GM12878 (cell line): ENCODE measurements around the gene KIF2C. TPM values are rescaled to one million over a fixed set of nuclear protein-coding genes. Genes with fewer than 3 reads are reported as not detected.

Experiments
- ATAC-seq: fragments of 200-7000 bp; cut with Tn5 transposase; 3 replicates; pipeline ENCODE4 v1.9.1; 2020; ENCODE audit warnings: mild to moderate bottlenecking, moderate library complexity
- BruUV-seq: library from RNA; stranded (reverse); fragments of 400-500 nt; replicated peaks from 2 replicates; lab custom pipeline; 2021; lab: Mats Ljungman, UMichigan
- CTCF ChIA-PET: fragments of 300-600 bp; sonication (Branson Sonifier 250); formaldehyde crosslinking; extraction: SDS; loops from one replicate; lab custom pipeline; 2021; ENCODE audit warnings: inconsistent platforms; lab: Yijun Ruan, JAX
- POLR2A ChIA-PET: fragments of 350-600 bp; formaldehyde crosslinking; extraction: SDS; loops from one replicate; lab custom pipeline; 2021; ENCODE audit warnings: inconsistent platforms; lab: Charles Lee
- RAD21 ChIA-PET: fragments of 300-600 bp; sonication (Branson Sonifier 250); formaldehyde crosslinking; loops from one replicate; lab custom pipeline; 2023; ENCODE audit warnings: antibody characterized with exemption; ENCODE audit not compliant: unreplicated experiment; lab: Charles Lee
- SMC1A ChIA-PET: fragments of 300-600 bp; sonication (Branson Sonifier 250); formaldehyde crosslinking; loops from one replicate; lab custom pipeline; 2023; ENCODE audit not compliant: unreplicated experiment, uncharacterized antibody; lab: Charles Lee
- DNase-seq: peaks from one replicate; pipeline ENCODE4 v3.0.0-alpha.2; 2011; ENCODE audit warnings: low read depth, low spot score
- FAIRE-seq: peaks from 3 replicates; lab custom pipeline; 2011; peaks lifted over from hg19 to GRCh38; lab: Jason Lieb, UNC
- H2AFZ ChIP-seq: 2 replicates; pipeline ENCODE4 v1.6.0; 2011; ENCODE audit warnings: low read depth, low read length, control low read depth; ENCODE audit not compliant: control insufficient read depth
- H3K27ac ChIP-seq: 2 replicates; pipeline ENCODE4 v1.5.1; 2011; ENCODE audit warnings: control low read depth; ENCODE audit not compliant: control insufficient read depth, insufficient read depth
- H3K27me3 ChIP-seq, 2 experiments: replicated peaks in 1 of 2; 2 replicates each; pipeline versions ENCODE4 v1.6.0 to v1.6.1; 2011; ENCODE audit warnings: low read length in 1 of 2; ENCODE audit not compliant: control insufficient read depth in 2 of 2, insufficient read depth in 2 of 2
- H3K36me3 ChIP-seq, 2 experiments: 2 replicates each; pipeline ENCODE4 v1.5.1; 2011; ENCODE audit warnings: low read length in 1 of 2; ENCODE audit not compliant: control insufficient read depth in 2 of 2, insufficient read depth in 2 of 2
- H3K4me1 ChIP-seq: 2 replicates; pipeline ENCODE4 v1.6.1; 2011; ENCODE audit warnings: mild to moderate bottlenecking, low read length, moderate library complexity, mixed read lengths; ENCODE audit not compliant: control insufficient read depth, insufficient read depth
- H3K4me2 ChIP-seq: 2 replicates; pipeline ENCODE4 v1.6.0; 2011; ENCODE audit warnings: control low read depth; ENCODE audit not compliant: control insufficient read depth, insufficient read depth
- H3K4me3 ChIP-seq: fragments of 200-600 bp; sonication (generic); 2 replicates; pipeline ENCODE4 v1.5.1; 2016
- H3K79me2 ChIP-seq: 2 replicates; pipeline ENCODE4 v1.6.0; 2011; ENCODE audit warnings: low read length; ENCODE audit not compliant: control insufficient read depth, insufficient read depth
- H3K9ac ChIP-seq: 2 replicates; pipeline ENCODE4 v1.8.0; 2011; ENCODE audit warnings: low read length, control low read depth, mixed read lengths; ENCODE audit not compliant: control insufficient read depth, insufficient read depth
- H3K9me3 ChIP-seq: replicated peaks from 3 replicates; pipeline ENCODE4 v1.5.1; 2011; ENCODE audit warnings: mild to moderate bottlenecking, low read length; ENCODE audit not compliant: control insufficient read depth, insufficient read depth
- H4K20me1 ChIP-seq: 2 replicates; pipeline ENCODE4 v1.6.0; 2011; ENCODE audit not compliant: control insufficient read depth, insufficient read depth
- CREM ChIP-seq: IDR thresholded peaks from 2 replicates; pipeline ENCODE4 v1.6.1; 2014; ENCODE audit warnings: antibody characterized with exemption, low read depth
- EP300 ChIP-seq, 2 experiments: fragments of 150-350 bp in 1 of 2; IDR thresholded peaks; 2 replicates each; pipeline ENCODE4 v1.6.1; 2011 to 2012; ENCODE audit warnings: low read depth in 2 of 2, low read length in 2 of 2, borderline replicate concordance in 1 of 2, improper control_type of control experiment in 1 of 2, inconsistent platforms in 1 of 2; ENCODE audit not compliant: control insufficient read depth in 1 of 2
- IKZF1 ChIP-seq: fragments of 450-650 bp; conservative IDR thresholded peaks from 2 replicates; pipeline ENCODE4 v1.6.1; 2017; ENCODE audit warnings: antibody characterized with exemption, mild to moderate bottlenecking
- MEF2B ChIP-seq: fragments of 450-650 bp; IDR thresholded peaks from 2 replicates; pipeline ENCODE4 v1.6.1; 2018; ENCODE audit warnings: mild to moderate bottlenecking, moderate library complexity; ENCODE audit not compliant: partially characterized antibody, poor library complexity, severe bottlenecking
- MYC ChIP-seq: IDR thresholded peaks from 2 replicates; pipeline ENCODE4 v1.6.1; 2011; ENCODE audit warnings: mild to moderate bottlenecking, low read length, moderate library complexity, inconsistent platforms; ENCODE audit not compliant: insufficient read depth, insufficient replicate concordance, insufficient read length, severe bottlenecking
- NKRF ChIP-seq: fragments of 450-650 bp; conservative IDR thresholded peaks from 2 replicates; pipeline ENCODE4 v1.6.1; 2017; ENCODE audit warnings: mild to moderate bottlenecking, moderate library complexity
- POLR2A ChIP-seq: IDR thresholded peaks from 2 replicates; pipeline ENCODE4 v1.6.1; 2011; ENCODE audit warnings: low read depth, mild to moderate bottlenecking, low read length
- POLR2AphosphoS5 ChIP-seq: IDR thresholded peaks from 2 replicates; pipeline ENCODE4 v1.6.1; 2011; ENCODE audit warnings: mild to moderate bottlenecking, low read length, inconsistent platforms
- SKIL ChIP-seq: fragments of 450-650 bp; IDR thresholded peaks from 2 replicates; pipeline ENCODE4 v1.6.1; 2017; ENCODE audit warnings: mild to moderate bottlenecking, low read depth, inconsistent platforms; ENCODE audit not compliant: poor library complexity, severe bottlenecking
- SUZ12 ChIP-seq: fragments of 200-600 bp; sonication (generic); IDR thresholded peaks from one replicate; pipeline ENCODE4 v1.6.1; 2018; ENCODE audit warnings: antibody characterized with exemption, mild to moderate bottlenecking; ENCODE audit not compliant: unreplicated experiment
- WRNIP1 ChIP-seq: IDR thresholded peaks from 2 replicates; pipeline ENCODE4 v1.6.1; 2011; ENCODE audit warnings: low read depth, low read length, improper control_type of control experiment, borderline replicate concordance
- YBX1 ChIP-seq: fragments of 450-650 bp; IDR thresholded peaks from 2 replicates; pipeline ENCODE4 v1.6.1; 2016; ENCODE audit warnings: antibody characterized with exemption
- ZZZ3 ChIP-seq: IDR thresholded peaks from 2 replicates; pipeline ENCODE4 v1.6.1; 2011; ENCODE audit warnings: low read depth; ENCODE audit not compliant: control insufficient read depth, insufficient read length
- WGBS: methylation state at CpG from one replicate; pipeline ENCODE4 v1.1.6; 2016; ENCODE audit warnings: low lambda C conversion rate; ENCODE audit not compliant: insufficient replicate concordance, insufficient coverage; ENCODE audit errors: missing lambda C conversion rate; 5-methylcytosine and 5-hydroxymethylcytosine counted together
- in situ Hi-C: fragments of 300-500 bp; cut with MboI; formaldehyde crosslinking; loops from 9 replicates; pipeline ENCODE4 v1.14.3; 2018; ENCODE audit warnings: mixed read lengths
- intact Hi-C: fragments of 100-400 bp; cut with micrococcal nuclease; formaldehyde crosslinking; loops from one replicate; pipeline ENCODE4 v1.14.2; 2022; ENCODE audit not compliant: unreplicated experiment
- polyA plus RNA-seq, 11 experiments: library from polyadenylated mRNA; depleted of rRNA in 4 of 11; unstranded in 6 of 11; stranded (reverse) in 5 of 11; fragments of >200 nt; fragmentation: Nextera tagmentation in 4 of 11; fragmentation: Illumina TruSeq in 1 of 11; extraction: Ambion mirVana in 4 of 11; extraction: Trizol in 1 of 11; gene quantifications; 1 replicate in 1 of 11; 2 replicates in 10 of 11; pipeline versions ENCODE4 v1.2.1 to v1.2.3, GENCODE V29; 2011 to 2016; ENCODE audit warnings: inconsistent platforms in 2 of 11, missing spikeins in 2 of 11, low read depth in 1 of 11
- total RNA-seq, 4 experiments: library from RNA; depleted of rRNA in 3 of 4; stranded (reverse); fragments of >200 nt in 3 of 4; fragmentation: Illumina TruSeq in 1 of 4; extraction: Trizol in 1 of 4; gene quantifications; 2 replicates each; pipeline versions ENCODE4 v1.2.1 to v1.2.3, GENCODE V29; 2013 to 2021
- TF ChIP-seq, protein P1 (sequence below): IDR thresholded peaks from 2 replicates; pipeline ENCODE4 v1.6.1; 2011; ENCODE audit warnings: borderline replicate concordance, low read depth, mild to moderate bottlenecking, moderate library complexity, low read length; ENCODE audit not compliant: insufficient read depth, poor library complexity, severe bottlenecking
- TF ChIP-seq, protein P2 (sequence below), 3 experiments: IDR thresholded peaks in 2 of 3; conservative IDR thresholded peaks in 1 of 3; 2 replicates each; pipeline ENCODE4 v1.5.1; 2011; ENCODE audit warnings: low read depth in 3 of 3, low read length in 3 of 3, mild to moderate bottlenecking in 3 of 3, control low read depth in 2 of 3, moderate library complexity in 2 of 3, inconsistent platforms in 1 of 3, mixed read lengths in 1 of 3; ENCODE audit not compliant: control insufficient read depth in 2 of 3, insufficient read depth in 1 of 3; ENCODE audit errors: extremely low read depth in 1 of 3

KIF2C gene
- total and polyA plus RNA-seq, 10 of the 15 experiments (the other 5 are each of a cell fraction or from before 2014, with no cell fraction given), result 42.3 to 104 (median 83.8) TPM

DNA sequence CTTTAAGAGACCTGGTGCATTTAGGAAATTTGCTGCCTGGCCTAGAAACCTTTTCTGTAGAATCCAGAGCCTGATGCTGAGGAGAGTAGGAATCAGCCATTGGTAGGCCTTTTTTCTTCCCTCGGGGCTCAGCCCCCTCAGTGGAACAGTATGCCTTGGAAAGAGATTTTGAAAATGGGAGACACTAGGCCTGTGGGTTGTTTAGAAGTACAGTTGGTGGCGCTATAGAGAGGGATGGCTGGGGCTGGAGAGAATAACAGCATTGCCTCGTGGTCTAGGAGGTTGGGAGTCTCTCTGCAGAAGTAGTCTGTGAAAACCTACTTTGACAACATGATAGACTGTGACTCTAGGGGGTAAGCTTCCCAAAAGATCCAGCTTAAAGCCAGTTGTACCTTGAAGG lies 8.2 kb downstream of the KIF2C start (continued):
- TF ChIP-seq, protein P1, sequence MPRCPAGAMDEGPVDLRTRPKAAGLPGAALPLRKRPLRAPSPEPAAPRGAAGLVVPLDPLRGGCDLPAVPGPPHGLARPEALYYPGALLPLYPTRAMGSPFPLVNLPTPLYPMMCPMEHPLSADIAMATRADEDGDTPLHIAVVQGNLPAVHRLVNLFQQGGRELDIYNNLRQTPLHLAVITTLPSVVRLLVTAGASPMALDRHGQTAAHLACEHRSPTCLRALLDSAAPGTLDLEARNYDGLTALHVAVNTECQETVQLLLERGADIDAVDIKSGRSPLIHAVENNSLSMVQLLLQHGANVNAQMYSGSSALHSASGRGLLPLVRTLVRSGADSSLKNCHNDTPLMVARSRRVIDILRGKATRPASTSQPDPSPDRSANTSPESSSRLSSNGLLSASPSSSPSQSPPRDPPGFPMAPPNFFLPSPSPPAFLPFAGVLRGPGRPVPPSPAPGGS, result no peak
- TF ChIP-seq SUZ12, result no peak
- TF ChIP-seq YBX1, result no peak
- TF ChIP-seq ZZZ3, result no peak
- TF ChIP-seq IKZF1, result no peak
- TF ChIP-seq MYC, result no peak
- TF ChIP-seq POLR2A, result no peak
- TF ChIP-seq, protein P2, sequence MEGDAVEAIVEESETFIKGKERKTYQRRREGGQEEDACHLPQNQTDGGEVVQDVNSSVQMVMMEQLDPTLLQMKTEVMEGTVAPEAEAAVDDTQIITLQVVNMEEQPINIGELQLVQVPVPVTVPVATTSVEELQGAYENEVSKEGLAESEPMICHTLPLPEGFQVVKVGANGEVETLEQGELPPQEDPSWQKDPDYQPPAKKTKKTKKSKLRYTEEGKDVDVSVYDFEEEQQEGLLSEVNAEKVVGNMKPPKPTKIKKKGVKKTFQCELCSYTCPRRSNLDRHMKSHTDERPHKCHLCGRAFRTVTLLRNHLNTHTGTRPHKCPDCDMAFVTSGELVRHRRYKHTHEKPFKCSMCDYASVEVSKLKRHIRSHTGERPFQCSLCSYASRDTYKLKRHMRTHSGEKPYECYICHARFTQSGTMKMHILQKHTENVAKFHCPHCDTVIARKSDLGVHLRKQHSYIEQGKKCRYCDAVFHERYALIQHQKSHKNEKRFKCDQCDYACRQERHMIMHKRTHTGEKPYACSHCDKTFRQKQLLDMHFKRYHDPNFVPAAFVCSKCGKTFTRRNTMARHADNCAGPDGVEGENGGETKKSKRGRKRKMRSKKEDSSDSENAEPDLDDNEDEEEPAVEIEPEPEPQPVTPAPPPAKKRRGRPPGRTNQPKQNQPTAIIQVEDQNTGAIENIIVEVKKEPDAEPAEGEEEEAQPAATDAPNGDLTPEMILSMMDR (IDR thresholded peaks at IDR 0.05 in 2 of 3, conservative IDR thresholded peaks at IDR 0.05 in 1 of 3; ENCODE audit: control insufficient read depth in 2 of 3, extremely low read depth in 1 of 3, insufficient read depth in 1 of 3, low read depth in 3 of 3, low read length in 3 of 3), result no peak
- no peak for TF ChIP-seq CREM

DNA sequence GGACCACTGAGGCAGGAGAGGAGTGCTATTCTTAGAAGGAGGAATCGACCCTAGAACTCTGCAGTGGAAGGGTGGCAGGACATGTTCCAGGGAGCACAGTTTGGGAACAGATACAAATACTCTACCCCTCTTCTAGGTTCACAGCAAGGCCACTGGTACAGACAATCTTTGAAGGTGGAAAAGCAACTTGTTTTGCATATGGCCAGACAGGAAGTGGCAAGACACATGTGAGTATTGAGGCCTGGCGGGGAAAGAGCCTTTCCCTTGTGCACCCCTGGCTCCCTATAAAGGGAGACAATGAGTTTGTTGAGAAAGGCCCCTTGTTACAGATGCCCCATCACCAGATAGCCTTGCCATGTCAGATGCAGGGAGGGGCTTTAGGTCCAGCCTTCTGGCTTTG lies 17.8 kb downstream of the KIF2C start:
- POLR2A ChIA-PET, result no interaction called here
- Histone ChIP-seq H3K9ac (0 out of 2 replicates have a peak overlapping the region, but pooled peaks have one; percentile 33), H3K4me2 (peak overlapping the region; percentile 36; the same call in 1 of the 2 replicates), H3K36me3 (peaks cover 50 to 61% of the 10 kb centered on the region in 2 experiments), H3K4me1 (peaks cover 14% of the 10 kb centered on the region), H4K20me1 (no peaks in the 10 kb centered on the region), H3K4me3 (no peak overlapping the region), H3K27ac (peak overlapping the region; percentile 65), H3K27me3 (no peaks in the 10 kb centered on the region), H3K79me2 (no peaks in the 10 kb centered on the region), H2AFZ (peak overlapping the region; percentile 40), H3K9me3 (no peaks in the 10 kb centered on the region)
- CTCF ChIA-PET, result no interaction called here
- BruUV-seq, result no TSS peak
- intact Hi-C loops (no loop called here), in situ Hi-C loops (no loop called here)
- RAD21 ChIA-PET, result no interaction called here
- FAIRE-seq (no peak), ATAC-seq (peak; percentile 81), DNase-seq (no peak)
- 0% methylated on average over 2 of the region's 2 CpGs for WGBS
- SMC1A ChIA-PET, result no interaction called here
- no peak for TF ChIP-seq WRNIP1
- TF ChIP-seq SKIL, result no peak
- no peak for TF ChIP-seq MEF2B
- TF ChIP-seq NKRF, result no peak
- no peak for TF ChIP-seq EP300 (IDR thresholded peaks at IDR 0.05; ENCODE audit: borderline replicate concordance in 1 of 2, control insufficient read depth in 1 of 2, low read depth in 2 of 2, low read length in 2 of 2)
- no peak for TF ChIP-seq POLR2AphosphoS5
